Activated B cell treated with CpG ODN at 0.5 μM for 24 hours (primary cell): Measurements from ENCODE around the gene VRK3. TPM values are rescaled to one million over a fixed set of nuclear protein-coding genes. Genes with fewer than 3 reads are reported as not detected.

Source experiments
- ATAC-seq: fragments of 200-7000 bp; cut with Tn5 transposase; one replicate; pipeline ENCODE4 v1.10.0; 2021; ENCODE audit warnings: low read depth, mild to moderate bottlenecking, moderate library complexity
- CTCF ChIA-PET: fragments of 350-600 bp; sonication (Branson Sonifier 250); formaldehyde crosslinking; loops from one replicate; lab custom pipeline; 2021; ENCODE audit warnings: antibody characterized with exemption; lab: Charles Lee
- POLR2A ChIA-PET: fragments of 350-600 bp; sonication (Branson Sonifier 250); formaldehyde crosslinking; loops from one replicate; lab custom pipeline; 2021; ENCODE audit warnings: antibody characterized with exemption; lab: Charles Lee
- DNase-seq: peaks from one replicate; pipeline ENCODE4 v3.0.0; 2022
- H3K27ac Mint-ChIP-seq: one replicate; pipeline ENCODE4 v1.8.0; 2020; ENCODE audit warnings: mixed read lengths
- H3K27me3 Mint-ChIP-seq: one replicate; pipeline ENCODE4 v1.8.0; 2021; ENCODE audit warnings: mixed read lengths
- H3K36me3 Mint-ChIP-seq: one replicate; pipeline ENCODE4 v1.8.0; 2021; ENCODE audit warnings: low read depth, mixed read lengths
- H3K4me1 Mint-ChIP-seq: one replicate; pipeline ENCODE4 v1.8.0; 2021; ENCODE audit warnings: mixed read lengths
- H3K4me3 Mint-ChIP-seq: one replicate; pipeline ENCODE4 v1.8.0; 2020; ENCODE audit warnings: mild to moderate bottlenecking, mixed read lengths
- H3K9me3 Mint-ChIP-seq: one replicate; pipeline ENCODE4 v1.8.0; 2020; ENCODE audit warnings: mixed read lengths
- CTCF ChIP-seq: fragments of 200-600 bp; IDR thresholded peaks from one replicate; pipeline ENCODE4 v1.8.0; 2022; ENCODE audit warnings: antibody characterized with exemption, mild to moderate bottlenecking
- intact Hi-C: fragments of 100-400 bp; cut with micrococcal nuclease; formaldehyde crosslinking; loops from one replicate; pipeline ENCODE4 v1.15.1; 2024
- total RNA-seq: library from RNA; stranded (reverse); gene quantifications from 2 replicates; pipeline ENCODE4 v1.2.3, GENCODE V29; 2022

VRK3 gene
- total RNA-seq, 1 donor from 2014 or later: 82.6 TPM

GRCh38 chr19:49952906-49953305 lies 72.3 kb downstream of the VRK3 start:
- ATAC-seq (no peak), DNase-seq (no peak)
- CTCF ChIA-PET: no interaction called here
- POLR2A ChIA-PET: no interaction called here
- intact Hi-C loops: no loop called here
- Mint-ChIP-seq H3K27ac (no peak overlapping the region), H3K4me3 (no peak overlapping the region), H3K36me3 (no peaks in the 10 kb centered on the region), H3K4me1 (peaks cover 19% of the 10 kb centered on the region), H3K27me3 (peaks cover 26% of the 10 kb centered on the region), H3K9me3 (no peaks in the 10 kb centered on the region)
- TF ChIP-seq CTCF: no peak

GRCh38 chr19:49952479-49952836 lies 72.7 kb downstream of the VRK3 start:
- DNase-seq: no peak
- Mint-ChIP-seq H3K9me3 (no peaks in the 10 kb centered on the region), H3K27ac (no peak overlapping the region), H3K36me3 (no peaks in the 10 kb centered on the region), H3K4me1 (peaks cover 19% of the 10 kb centered on the region), H3K4me3 (no peak overlapping the region), H3K27me3 (peaks cover 25% of the 10 kb centered on the region)
- ATAC-seq: no peak
- CTCF ChIA-PET: no interaction called here
- TF ChIP-seq CTCF: no peak
- POLR2A ChIA-PET: no interaction called here
- intact Hi-C loops: no loop called here

DNA sequence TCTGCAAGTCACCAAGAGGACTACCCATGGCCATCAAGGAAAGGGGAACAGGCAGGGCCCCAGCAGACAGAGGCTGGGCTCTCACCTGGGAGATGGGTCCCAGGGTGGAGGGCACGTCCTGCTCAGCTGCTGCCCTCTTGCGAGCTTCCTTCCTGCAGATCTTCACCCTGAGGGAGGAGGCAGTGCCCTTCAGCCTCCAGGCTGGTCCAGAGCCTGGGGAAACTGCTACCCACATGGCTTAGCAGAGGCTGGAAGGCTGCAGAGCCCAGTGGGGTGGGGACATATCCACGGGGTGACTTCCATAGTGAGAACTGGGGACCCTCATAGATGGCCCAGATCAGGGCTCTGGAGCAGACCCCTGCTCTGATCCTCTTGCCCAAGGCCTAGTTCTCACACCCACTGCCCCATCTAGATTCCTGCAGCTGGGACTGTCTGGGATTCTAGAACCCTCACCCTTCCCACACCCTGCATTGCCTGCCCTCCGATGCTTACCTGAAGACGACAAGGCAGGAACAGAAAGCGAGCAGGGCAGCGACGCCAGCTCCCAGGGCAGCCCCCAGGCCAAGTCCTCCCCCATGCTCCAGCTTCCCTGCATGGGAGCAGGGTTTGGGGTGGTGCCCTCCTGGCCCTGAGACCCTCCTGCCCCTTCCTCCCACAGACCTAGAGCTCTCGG lies 73.2 kb downstream of the VRK3 start:
- Mint-ChIP-seq H3K27ac (no peak overlapping the region), H3K36me3 (no peaks in the 10 kb centered on the region), H3K9me3 (no peaks in the 10 kb centered on the region), H3K4me3 (no peak overlapping the region), H3K4me1 (peaks cover 19% of the 10 kb centered on the region), H3K27me3 (peaks cover 25% of the 10 kb centered on the region)
- DNase-seq: no peak
- CTCF ChIA-PET: no interaction called here
- ATAC-seq: no peak
- no peak for TF ChIP-seq CTCF
- POLR2A ChIA-PET: no interaction called here
- intact Hi-C loops: no loop called here

- Mint-ChIP-seq H3K9me3 (no peaks in the 10 kb centered on the region), H3K4me3 (no peak overlapping the region), H3K27me3 (peaks cover 25% of the 10 kb centered on the region), H3K27ac (no peak overlapping the region), H3K36me3 (no peaks in the 10 kb centered on the region), H3K4me1 (peaks cover 19% of the 10 kb centered on the region)
- DNase-seq (no peak), ATAC-seq (no peak)
- no peak for TF ChIP-seq CTCF
- ChIA-PET POLR2A (no interaction called here), CTCF (interaction anchor here (0.6 to 1.2 kb wide), 2 partner anchors 15 to 364 kb away, joined by 3 read pairs; no protein-coding TSS in a partner anchor)
- intact Hi-C loops: no loop called here
These were observed 74.1 kb downstream of the VRK3 start for GRCh38 chr19:49950956-49951526.

DNA sequence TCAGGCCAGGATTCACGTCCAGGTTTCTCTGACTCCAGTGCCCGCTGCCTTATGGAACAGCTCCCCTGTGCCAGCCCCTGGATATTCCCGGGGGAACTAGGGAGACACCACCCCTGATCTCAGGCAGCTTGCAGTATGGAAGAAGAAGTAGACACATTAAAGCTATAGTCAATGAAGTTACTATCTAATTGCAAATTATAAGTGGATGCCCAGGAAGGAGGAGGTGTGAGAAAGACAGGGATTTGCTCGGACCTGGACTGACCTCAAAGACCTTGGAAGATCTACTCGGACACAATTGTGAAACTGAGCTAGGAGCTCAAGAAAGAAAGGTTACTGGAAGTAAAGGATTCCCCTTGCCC lies 74.6 kb downstream of the VRK3 start:
- Mint-ChIP-seq H3K27me3 (peaks cover 25% of the 10 kb centered on the region), H3K4me3 (no peak overlapping the region), H3K36me3 (no peaks in the 10 kb centered on the region), H3K4me1 (peaks cover 19% of the 10 kb centered on the region), H3K27ac (no peak overlapping the region), H3K9me3 (no peaks in the 10 kb centered on the region)
- no peak for DNase-seq
- intact Hi-C loops: no loop called here
- ATAC-seq: no peak
- ChIA-PET CTCF (interaction anchor here (0.6 to 1.4 kb wide), 3 partner anchors 12 to 364 kb away, joined by 3 to 5 read pairs (median 3); no protein-coding TSS in a partner anchor), POLR2A (no interaction called here)
- no peak for TF ChIP-seq CTCF
